HepG2 (cell line): ENCODE results near the gene LTC4S. TPM values are rescaled to one million over a fixed set of nuclear protein-coding genes. Genes with fewer than 3 reads are reported as not detected.

Source experiments
- ATAC-seq: fragments of 200-7000 bp; cut with Tn5 transposase; 3 replicates; pipeline ENCODE4 v1.9.1; 2020; ENCODE audit warnings: mild to moderate bottlenecking, moderate library complexity
- BruUV-seq: library from RNA; stranded (reverse); fragments of 400-500 nt; replicated peaks from 2 replicates; lab custom pipeline; 2021; lab: Mats Ljungman, UMichigan
- CTCF ChIA-PET: fragments of 300-600 bp; formaldehyde crosslinking; extraction: SDS; loops from one replicate; lab custom pipeline; 2021; ENCODE audit warnings: low total read pairs, inconsistent platforms, low intra/inter-chr PET ratio; lab: Yijun Ruan, JAX
- POLR2A ChIA-PET: fragments of 350-600 bp; sonication (Branson Sonifier 250); formaldehyde crosslinking; loops from one replicate; lab custom pipeline; 2020; ENCODE audit warnings: antibody characterized with exemption, inconsistent platforms; lab: Yijun Ruan, JAX
- DNase-seq: peaks from one replicate; pipeline ENCODE4 v3.0.0-alpha.2; 2015; ENCODE audit warnings: low spot score
- FAIRE-seq: peaks from 3 replicates; lab custom pipeline; 2011; peaks lifted over from hg19 to GRCh38; lab: Jason Lieb, UNC
- H2AFZ ChIP-seq: one replicate; pipeline ENCODE4 v1.6.1; 2011; ENCODE audit warnings: low read length, inconsistent platforms
- H3K27ac ChIP-seq: fragments of 300-600 bp; 3 replicates; pipeline ENCODE4 v1.8.0; 2011; ENCODE audit warnings: mixed run types, mild to moderate bottlenecking, mixed read lengths, low read length, inconsistent platforms; ENCODE audit not compliant: insufficient read depth; ENCODE audit errors: extremely low read length
- H3K27me3 ChIP-seq, 2 experiments: fragments of 200-600 bp in 1 of 2; 2 replicates in 1 of 2; 3 replicates in 1 of 2; pipeline versions ENCODE4 v1.6.0 to v1.8.0; 2011; ENCODE audit warnings: low read length in 2 of 2, mild to moderate bottlenecking in 2 of 2, moderate library complexity in 2 of 2, inconsistent platforms in 1 of 2; ENCODE audit not compliant: insufficient read depth in 2 of 2, control insufficient read depth in 1 of 2
- H3K36me3 ChIP-seq, 2 experiments: fragments of 200-600 bp in 1 of 2; replicated peaks in 1 of 2; 2 replicates in 1 of 2; 3 replicates in 1 of 2; pipeline versions ENCODE4 v1.5.1 to v1.8.0; 2011; ENCODE audit warnings: low read length in 2 of 2, inconsistent platforms in 1 of 2; ENCODE audit not compliant: insufficient read depth in 2 of 2, control insufficient read depth in 1 of 2
- H3K4me1 ChIP-seq: 2 replicates; pipeline ENCODE4 v1.5.1; 2012; ENCODE audit warnings: low read length, inconsistent platforms; ENCODE audit not compliant: insufficient read depth
- H3K4me2 ChIP-seq: 2 replicates; pipeline ENCODE4 v1.6.0; 2011; ENCODE audit warnings: low read depth, low read length, inconsistent platforms
- H3K4me3 ChIP-seq, 3 experiments: fragments of 200-600 bp in 1 of 3; sonication (generic), shearing (Covaris generic) in 1 of 3; replicated peaks in 1 of 3; 2 replicates each; pipeline ENCODE4 v1.5.1; 2011 to 2016; ENCODE audit warnings: low read length in 3 of 3, inconsistent platforms in 2 of 3, low read depth in 2 of 3, mild to moderate bottlenecking in 2 of 3, control low read depth in 1 of 3, mixed read lengths in 1 of 3; ENCODE audit not compliant: insufficient read depth in 1 of 3
- H3K79me2 ChIP-seq: one replicate; pipeline ENCODE4 v1.6.1; 2011; ENCODE audit warnings: low read length, inconsistent platforms; ENCODE audit not compliant: insufficient read depth
- H3K9ac ChIP-seq: 2 replicates; pipeline ENCODE4 v1.6.0; 2011; ENCODE audit warnings: mild to moderate bottlenecking, low read depth, low read length, inconsistent platforms; ENCODE audit not compliant: insufficient read depth
- H3K9me3 ChIP-seq: 2 replicates; pipeline ENCODE4 v1.5.1; 2012; ENCODE audit warnings: mild to moderate bottlenecking, low read length
- H4K20me1 ChIP-seq: 2 replicates; pipeline ENCODE4 v1.6.0; 2011; ENCODE audit warnings: inconsistent platforms, mild to moderate bottlenecking, low read length, moderate library complexity; ENCODE audit not compliant: insufficient read depth
- CHCHD3 ChIP-seq: sonication (generic); formaldehyde crosslinking; IDR thresholded peaks from 2 replicates; pipeline ENCODE4 v1.8.0; 2022; ENCODE audit warnings: mild to moderate bottlenecking, missing genetic modification reagents, moderate library complexity
- HDAC1 ChIP-seq: sonication (generic); formaldehyde crosslinking; IDR thresholded peaks from 2 replicates; pipeline ENCODE4 v1.5.1; 2020; ENCODE audit warnings: mild to moderate bottlenecking, missing genetic modification reagents
- MAFF ChIP-seq: IDR thresholded peaks from 2 replicates; pipeline ENCODE4 v1.6.1; 2011; ENCODE audit warnings: low read depth, low read length, improper control_type of control experiment
- MAFK ChIP-seq, 2 experiments: IDR thresholded peaks in 1 of 2; conservative IDR thresholded peaks in 1 of 2; 2 replicates each; pipeline ENCODE4 v1.6.1; 2011; ENCODE audit warnings: improper control_type of control experiment in 2 of 2, low read length in 2 of 2
- WGBS: methylation state at CpG from one replicate; pipeline ENCODE4 v1.1.6; 2017; ENCODE audit warnings: low lambda C conversion rate; 5-methylcytosine and 5-hydroxymethylcytosine counted together
- in situ Hi-C: cut with HindIII; loops from 2 replicates; pipeline ENCODE4 v1.10.0; 2017; ENCODE audit warnings: low pct_unique_long_range_greater_than_20kb; ENCODE audit not compliant: extremely low pct_ligation_motif_present
- intact Hi-C: fragments of 100-400 bp; cut with micrococcal nuclease; formaldehyde crosslinking; loops from one replicate; pipeline ENCODE4 v1.10.0; 2022; ENCODE audit not compliant: unreplicated experiment
- polyA plus RNA-seq, 8 experiments: library from polyadenylated mRNA; depleted of rRNA in 3 of 8; stranded (reverse) in 7 of 8; unstranded in 1 of 8; fragments of >200 nt; fragmentation: Illumina TruSeq in 4 of 8; extraction: Trizol in 4 of 8; gene quantifications; 2 replicates each; pipeline versions ENCODE4 v1.2.1 to v1.2.3, GENCODE V29; 2011 to 2016; ENCODE audit warnings: low read depth in 4 of 8, missing spikeins in 1 of 8, mixed read lengths in 1 of 8; ENCODE audit not compliant: insufficient read depth in 1 of 8
- total RNA-seq, 5 experiments: library from RNA; depleted of rRNA; stranded (reverse); fragments of >200 nt; fragmentation: Illumina TruSeq; extraction: Trizol; gene quantifications; 2 replicates each; pipeline ENCODE4 v1.2.3, GENCODE V29; 2016; ENCODE audit warnings: low read depth in 1 of 5
- TF ChIP-seq, protein P1 (sequence below): IDR thresholded peaks from 2 replicates; pipeline ENCODE4 v1.6.1; 2016; ENCODE audit warnings: mild to moderate bottlenecking

The LTC4S gene
- total and polyA plus RNA-seq, 2 of the 13 experiments (the other 11 are each of a cell fraction or from before 2014, with no cell fraction given), result 0.35 TPM; not detected in 1

DNA sequence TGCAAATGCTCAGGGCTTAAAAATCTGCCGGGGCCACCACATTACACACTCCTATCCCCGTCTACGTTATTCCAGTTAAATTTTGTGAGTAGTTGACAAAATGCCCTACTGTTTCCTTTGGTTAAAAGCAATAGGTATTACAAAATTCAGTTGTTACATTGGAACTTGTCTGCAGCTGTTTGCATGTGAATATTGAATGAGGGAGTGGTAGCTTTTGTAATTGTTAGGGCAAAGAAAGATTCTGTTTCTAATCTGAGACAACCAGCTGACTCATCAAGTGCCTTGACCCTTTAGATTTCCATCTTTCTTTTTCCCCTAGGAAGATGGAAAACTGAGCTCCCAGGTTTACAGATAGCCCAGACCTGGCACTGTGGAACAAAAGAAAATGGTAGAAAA is 31.0 kb upstream of the LTC4S start:
- intact Hi-C loops (loop anchor here (1.0 to 10.0 kb wide), 4 partner anchors 34 to 328 kb away; partner anchors contain the start of gene TBC1D9B), in situ Hi-C loops (loop anchor here (25.0 kb wide), 1 partner anchor 325 kb away; no protein-coding TSS in a partner anchor)
- POLR2A ChIA-PET, result interaction anchor here (1.0 to 2.6 kb wide), 8 partner anchors 8 to 139 kb away, joined by 3 to 11 read pairs (median 5); partner anchors contain the start of genes HNRNPH1 and MAML1
- ATAC-seq (no peak), FAIRE-seq (peak; percentile 52), DNase-seq (no peak)
- CTCF ChIA-PET, result interaction anchor here (0.8 to 1.9 kb wide), 2 partner anchors 33 to 63 kb away, joined by 3 to 11 read pairs; no protein-coding TSS in a partner anchor
- 26% methylated on average over 3 of the region's 3 CpGs for WGBS
- peak overlapping the region; percentile 36 for H3K27ac ChIP-seq
- no TSS peak for BruUV-seq
- peak overlapping the region; percentile 39; the same call in 1 of the 2 replicates for H3K4me2 ChIP-seq
- H3K79me2 ChIP-seq, result peaks cover 64% of the 10 kb centered on the region
- H3K9ac ChIP-seq, result no peak overlapping the region
- peaks cover 27% of the 10 kb centered on the region for H3K4me1 ChIP-seq
- H3K4me3 ChIP-seq, result no peak overlapping the region
- TF ChIP-seq CHCHD3 (CRISPR knock-in tag) (no peak), MAFF (peak; percentile 52), HDAC1 (0 out of 2 replicates have a peak, but pooled peaks have one; percentile 19), MAFK (conservative IDR thresholded peaks at IDR 0.05 in 1 of 2, IDR thresholded peaks at IDR 0.05 in 1 of 2; ENCODE audit: low read length in 2 of 2) (peak; percentile 47 to 59; a peak in 3 of 4 replicates)
- TF ChIP-seq, protein P1, sequence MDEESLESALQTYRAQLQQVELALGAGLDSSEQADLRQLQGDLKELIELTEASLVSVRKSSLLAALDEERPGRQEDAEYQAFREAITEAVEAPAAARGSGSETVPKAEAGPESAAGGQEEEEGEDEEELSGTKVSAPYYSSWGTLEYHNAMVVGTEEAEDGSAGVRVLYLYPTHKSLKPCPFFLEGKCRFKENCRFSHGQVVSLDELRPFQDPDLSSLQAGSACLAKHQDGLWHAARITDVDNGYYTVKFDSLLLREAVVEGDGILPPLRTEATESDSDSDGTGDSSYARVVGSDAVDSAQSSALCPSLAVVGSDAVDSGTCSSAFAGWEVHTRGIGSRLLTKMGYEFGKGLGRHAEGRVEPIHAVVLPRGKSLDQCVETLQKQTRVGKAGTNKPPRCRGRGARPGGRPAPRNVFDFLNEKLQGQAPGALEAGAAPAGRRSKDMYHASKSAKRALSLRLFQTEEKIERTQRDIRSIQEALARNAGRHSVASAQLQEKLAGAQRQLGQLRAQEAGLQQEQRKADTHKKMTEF (CRISPR knock-in tag), result 0 out of 2 replicates have a peak, but pooled peaks have one; percentile 26
- no peaks in the 10 kb centered on the region for H3K27me3 ChIP-seq
- H3K9me3 ChIP-seq, result no peaks in the 10 kb centered on the region
- H2AFZ ChIP-seq, result no peak overlapping the region
- H4K20me1 ChIP-seq, result peaks cover 32% of the 10 kb centered on the region
- H3K36me3 ChIP-seq, result peaks cover 14 to 35% of the 10 kb centered on the region in 2 experiments
